AG08395 (cell line): ENCODE results near the gene MCUB.

Source experiments
- DNase-seq: peaks from one replicate; pipeline ENCODE4 v3.0.0; 2012; ENCODE audit warnings: mixed read lengths, low spot score

Gene MCUB

GRCh38 chr4:109683621-109684253 lies 123.7 kb downstream of the MCUB start:
- no peak for DNase-seq

- DNase-seq, result no peak
These were observed 124.7 kb downstream of the MCUB start for GRCh38 chr4:109684727-109685126.

- no peak for DNase-seq
These were observed 130.8 kb downstream of the MCUB start for GRCh38 chr4:109690690-109691410.

GRCh38 chr4:109691411-109691920 lies 131.4 kb downstream of the MCUB start:
- no peak for DNase-seq

- no peak for DNase-seq
These were observed 138.6 kb downstream of the MCUB start for GRCh38 chr4:109698656-109699055.

GRCh38 chr4:109699553-109700225 lies 139.6 kb downstream of the MCUB start:
- DNase-seq, result no peak

- no peak for DNase-seq
These were observed 141.7 kb downstream of the MCUB start for GRCh38 chr4:109701566-109702410.

GRCh38 chr4:109702950-109703663 lies 143.1 kb downstream of the MCUB start, which contains the start of gene CASP6:
Gene CASP6, minus strand, starts transcription at chr4:109703445. Its CDS starts 50 bp downstream, at chr4:109703395.
- DNase-seq, result peak; percentile 82

GRCh38 chr4:109703664-109704361 lies 143.8 kb downstream of the MCUB start:
- no peak for DNase-seq

- no peak for DNase-seq
These were observed 148.4 kb downstream of the MCUB start for GRCh38 chr4:109708435-109708834.

- DNase-seq, result no peak
These were observed 148.9 kb downstream of the MCUB start for GRCh38 chr4:109708990-109709389.

GRCh38 chr4:109713500-109713899 lies 153.5 kb downstream of the MCUB start:
- no peak for DNase-seq

- DNase-seq, result no peak
These were observed 158.7 kb downstream of the MCUB start for GRCh38 chr4:109718759-109719158.

GRCh38 chr4:109719604-109720003 lies 159.6 kb downstream of the MCUB start:
- DNase-seq, result no peak

- peak; percentile 15 for DNase-seq
These were observed 161.0 kb downstream of the MCUB start for GRCh38 chr4:109721033-109721432.

GRCh38 chr4:109722357-109722756 lies 162.3 kb downstream of the MCUB start:
- DNase-seq, result no peak

GRCh38 chr4:109723110-109723509 lies 163.1 kb downstream of the MCUB start:
- no peak for DNase-seq

GRCh38 chr4:109728385-109728784 lies 168.3 kb downstream of the MCUB start:
- DNase-seq, result no peak

- no peak for DNase-seq
These were observed 169.2 kb downstream of the MCUB start for GRCh38 chr4:109729117-109729717.
